Fibroblast of lung (primary cell): Measurements from ENCODE around the gene C19orf44. TPM values are rescaled to one million over a fixed set of nuclear protein-coding genes. Genes with fewer than 3 reads are reported as not detected.

ENCODE experiments used
- DNase-seq, 2 donors: peaks; one replicate each; pipeline versions ENCODE4 v3.0.0 to v3.0.0-alpha.2; 2010; ENCODE audit warnings: low read depth in 2 of 2
- H2AFZ ChIP-seq: 2 replicates; pipeline ENCODE4 v1.5.1; 2012; ENCODE audit warnings: low read length, control low read depth, inconsistent platforms
- H3K27ac ChIP-seq: 2 replicates; pipeline ENCODE4 v1.5.1; 2011; ENCODE audit warnings: low read length, control low read depth; ENCODE audit not compliant: insufficient read depth
- H3K27me3 ChIP-seq: 2 replicates; pipeline ENCODE4 v1.5.1; 2011; ENCODE audit warnings: mild to moderate bottlenecking, low read length; ENCODE audit not compliant: control insufficient read depth, insufficient read depth
- H3K36me3 ChIP-seq: 2 replicates; pipeline ENCODE4 v1.5.1; 2011; ENCODE audit warnings: low read length; ENCODE audit not compliant: control insufficient read depth, insufficient read depth
- H3K4me1 ChIP-seq: 2 replicates; pipeline ENCODE4 v1.5.1; 2011; ENCODE audit warnings: low read length; ENCODE audit not compliant: control insufficient read depth, insufficient read depth; ENCODE audit errors: extremely low read depth
- H3K4me2 ChIP-seq: 2 replicates; pipeline ENCODE4 v1.5.1; 2011; ENCODE audit warnings: low read length, control low read depth; ENCODE audit not compliant: insufficient read depth; ENCODE audit errors: extremely low read depth
- H3K4me3 ChIP-seq, 4 experiments: fragments of 200-600 bp in 1 of 4; sonication (generic) in 1 of 4; replicated peaks in 1 of 4; 2 replicates each; pipeline ENCODE4 v1.5.1; 2011 to 2016; ENCODE audit warnings: low read length in 4 of 4, low read depth in 3 of 4, mild to moderate bottlenecking in 3 of 4, control low read depth in 2 of 4, inconsistent platforms in 1 of 4, mixed read lengths in 1 of 4; ENCODE audit not compliant: insufficient read depth in 1 of 4; ENCODE audit errors: control extremely low read depth in 1 of 4
- H3K79me2 ChIP-seq: 2 replicates; pipeline ENCODE4 v1.5.1; 2012; ENCODE audit warnings: mild to moderate bottlenecking, low read length, inconsistent platforms; ENCODE audit not compliant: control insufficient read depth, insufficient read depth
- H3K9ac ChIP-seq: 2 replicates; pipeline ENCODE4 v1.5.1; 2011; ENCODE audit warnings: mild to moderate bottlenecking, low read length, control low read depth; ENCODE audit not compliant: insufficient read depth
- H3K9me3 ChIP-seq: 2 replicates; pipeline ENCODE4 v1.5.1; 2012; ENCODE audit warnings: low read depth, low read length; ENCODE audit not compliant: control insufficient read depth, insufficient read depth
- H4K20me1 ChIP-seq: 2 replicates; pipeline ENCODE4 v1.5.1; 2011; ENCODE audit warnings: low read length; ENCODE audit not compliant: control insufficient read depth, insufficient read depth; ENCODE audit errors: extremely low read depth
- CTCF ChIP-seq, 2 donors: IDR thresholded peaks in 1 of 2; conservative IDR thresholded peaks in 1 of 2; 1 replicate in 1 of 2; 2 replicates in 1 of 2; pipeline ENCODE4 v1.5.1; 2011 to 2012; ENCODE audit warnings: low read length in 2 of 2, control low read depth in 1 of 2, inconsistent platforms in 1 of 2, low read depth in 1 of 2, mild to moderate bottlenecking in 1 of 2
- EZH2 ChIP-seq: IDR thresholded peaks from 2 replicates; pipeline ENCODE4 v1.5.1; 2012; ENCODE audit warnings: low read length, control low read depth, mild to moderate bottlenecking; ENCODE audit errors: missing control alignments
- polyA plus RNA-seq, 2 donors: library from polyadenylated mRNA; depleted of rRNA in 1 of 2; stranded (reverse) in 1 of 2; unstranded in 1 of 2; fragments of >200 nt; gene quantifications; 2 replicates each; pipeline ENCODE4 v1.2.1, GENCODE V29; 2011 to 2012; ENCODE audit warnings: missing spikeins in 1 of 2
- total RNA-seq: library from RNA; depleted of rRNA; stranded (reverse); fragments of >200 nt; gene quantifications from 2 replicates; pipeline ENCODE4 v1.2.1, GENCODE V29; 2014

Gene C19orf44
- total and polyA plus RNA-seq, 2 donors (not counting 1 experiment from before 2014, with no cell fraction given), result 2.9 to 3.6 TPM

DNA sequence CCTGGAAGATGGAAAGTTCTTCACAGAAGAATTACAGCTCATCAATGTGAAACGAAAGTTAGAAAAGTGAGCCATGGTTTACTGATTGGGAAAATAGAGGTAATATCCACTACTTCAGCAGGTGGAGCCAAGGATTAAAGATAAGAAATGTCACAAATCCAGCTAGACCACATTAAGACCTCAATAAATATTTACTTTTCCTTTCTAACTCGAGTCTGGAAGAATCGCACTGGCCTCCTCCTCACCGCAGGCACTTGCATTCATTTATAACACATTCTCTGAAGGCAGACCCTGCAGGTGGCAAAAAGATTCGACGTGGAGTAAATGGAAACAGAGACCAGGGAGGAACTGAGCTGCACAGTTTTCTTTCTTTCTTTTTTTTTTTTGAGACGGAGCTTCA, 68.6 kb downstream of the C19orf44 start:
- no peaks in the 10 kb centered on the region for H3K27me3 ChIP-seq
- no peaks in the 10 kb centered on the region for H4K20me1 ChIP-seq
- H3K9ac ChIP-seq, result no peak overlapping the region
- H3K9me3 ChIP-seq, result no peaks in the 10 kb centered on the region
- H2AFZ ChIP-seq, result no peak overlapping the region
- H3K27ac ChIP-seq, result no peak overlapping the region
- TF ChIP-seq CTCF (conservative IDR thresholded peaks at IDR 0.05 in 1 of 2, IDR thresholded peaks at IDR 0.05 in 1 of 2; ENCODE audit: low read depth in 1 of 2, low read length in 2 of 2), result no peak
- no peak for TF ChIP-seq EZH2
- H3K4me1 ChIP-seq, result no peaks in the 10 kb centered on the region
- peaks cover 16% of the 10 kb centered on the region for H3K36me3 ChIP-seq
- H3K4me3 ChIP-seq, result no peak overlapping the region
- H3K79me2 ChIP-seq, result peaks cover 9% of the 10 kb centered on the region
- no peak overlapping the region for H3K4me2 ChIP-seq
- no peak for DNase-seq

DNA sequence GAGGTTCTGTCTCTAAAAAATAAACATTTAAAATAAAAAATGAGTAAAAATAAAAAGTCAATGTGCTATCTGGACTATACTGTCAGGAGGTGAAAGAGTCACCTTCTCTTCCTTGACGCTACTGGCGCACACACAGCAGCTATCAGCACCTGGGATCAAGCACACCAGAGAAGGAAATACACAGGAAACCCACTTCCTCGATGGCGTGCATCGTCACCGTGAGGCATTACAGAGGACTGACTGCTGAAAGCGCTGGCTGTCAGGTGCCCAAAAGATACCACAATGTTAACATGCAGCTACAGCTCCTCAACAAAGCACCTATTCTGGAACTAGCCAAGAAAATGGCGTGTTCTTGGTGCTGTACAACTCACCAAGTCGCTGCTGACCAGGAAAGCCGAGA, 70.0 kb downstream of the C19orf44 start:
- Histone ChIP-seq H3K27ac (no peak overlapping the region), H3K36me3 (peaks cover 15% of the 10 kb centered on the region), H3K9me3 (no peaks in the 10 kb centered on the region), H3K4me1 (peaks cover 2% of the 10 kb centered on the region), H4K20me1 (no peaks in the 10 kb centered on the region), H2AFZ (no peak overlapping the region), H3K79me2 (peaks cover 18% of the 10 kb centered on the region), H3K4me3 (no peak overlapping the region), H3K9ac (no peak overlapping the region), H3K27me3 (no peaks in the 10 kb centered on the region), H3K4me2 (no peak overlapping the region)
- TF ChIP-seq CTCF (conservative IDR thresholded peaks at IDR 0.05 in 1 of 2, IDR thresholded peaks at IDR 0.05 in 1 of 2; ENCODE audit: low read depth in 1 of 2, low read length in 2 of 2), result no peak
- TF ChIP-seq EZH2, result no peak
- DNase-seq, result no peak

DNA sequence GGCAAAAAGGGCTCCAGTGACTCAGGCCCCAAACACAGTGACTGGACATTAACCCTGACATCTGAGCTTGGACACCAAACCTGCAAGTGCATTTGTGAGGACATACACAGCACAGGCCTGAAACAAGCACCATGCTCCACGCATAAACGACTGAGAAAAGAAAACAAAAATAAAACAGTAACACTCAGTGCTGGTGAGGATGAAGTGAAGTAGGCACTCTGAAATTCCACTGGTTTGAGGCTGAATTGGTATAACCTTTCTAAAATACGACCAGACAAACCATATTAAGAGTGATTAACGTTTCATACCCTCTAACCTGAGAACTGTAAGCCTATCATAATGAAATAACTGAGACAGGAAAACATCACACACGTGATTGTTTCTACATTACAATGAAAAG, 70.5 kb downstream of the C19orf44 start:
- Histone ChIP-seq H3K4me1 (peaks cover 4% of the 10 kb centered on the region), H4K20me1 (no peaks in the 10 kb centered on the region), H3K9ac (no peak overlapping the region), H3K4me2 (no peak overlapping the region), H3K27me3 (no peaks in the 10 kb centered on the region), H3K36me3 (peaks cover 12% of the 10 kb centered on the region), H3K9me3 (no peaks in the 10 kb centered on the region), H2AFZ (no peak overlapping the region), H3K79me2 (peaks cover 23% of the 10 kb centered on the region), H3K27ac (no peak overlapping the region), H3K4me3 (no peak overlapping the region)
- TF ChIP-seq EZH2 (no peak), CTCF (conservative IDR thresholded peaks at IDR 0.05 in 1 of 2, IDR thresholded peaks at IDR 0.05 in 1 of 2; ENCODE audit: low read depth in 1 of 2, low read length in 2 of 2) (no peak)
- DNase-seq, result no peak
